K562 (cell line): Measurements from ENCODE around the gene CMTR1. TPM values are rescaled to one million over a fixed set of nuclear protein-coding genes. Genes with fewer than 3 reads are reported as not detected.

Source experiments
- ETV5 ChIP-seq: sonication (generic); formaldehyde crosslinking; IDR thresholded peaks from 2 replicates; pipeline ENCODE4 v1.4.0; 2020; ENCODE audit warnings: low read depth, mild to moderate bottlenecking, missing genetic modification reagents
- KAT8 ChIP-seq: fragments of 450-650 bp; IDR thresholded peaks from 2 replicates; pipeline ENCODE4 v1.6.1; 2016; ENCODE audit warnings: low read depth, mild to moderate bottlenecking
- KDM2B ChIP-seq: fragments of 250-450 bp; sonication (Bioruptor Pico); IDR thresholded peaks from 2 replicates; pipeline ENCODE4 v1.8.0; 2021; ENCODE audit warnings: mild to moderate bottlenecking, moderate library complexity
- SAP30 ChIP-seq: fragments of 200-600 bp; sonication (generic); IDR thresholded peaks from 2 replicates; pipeline ENCODE4 v1.6.1; 2012; ENCODE audit warnings: borderline replicate concordance, low read depth, mild to moderate bottlenecking, moderate library complexity, low read length, control low read depth, inconsistent platforms; ENCODE audit not compliant: insufficient read depth, poor library complexity, severe bottlenecking
- SMARCE1 ChIP-seq: fragments of 450-650 bp; IDR thresholded peaks from 2 replicates; pipeline ENCODE4 v1.7.1; 2016; ENCODE audit warnings: mild to moderate bottlenecking
- SRSF9 ChIP-seq: fragments of 200-400 bp; formaldehyde crosslinking; IDR thresholded peaks from 2 replicates; pipeline ENCODE4 v1.6.1; 2017; ENCODE audit warnings: low read depth, low read length, borderline replicate concordance
- STAT5B ChIP-seq: fragments of 250-450 bp; sonication (Bioruptor Pico); IDR thresholded peaks from 2 replicates; pipeline ENCODE4 v1.8.0; 2021; ENCODE audit warnings: mild to moderate bottlenecking, inconsistent platforms
- ZC3H11A ChIP-seq: IDR thresholded peaks from 2 replicates; pipeline ENCODE4 v1.6.1; 2012; ENCODE audit warnings: low read depth, low read length, improper control_type of control experiment
- ZNF232 ChIP-seq: sonication (generic); formaldehyde crosslinking; IDR thresholded peaks from 2 replicates; pipeline ENCODE4 v1.8.0; 2022; ENCODE audit warnings: mild to moderate bottlenecking, missing genetic modification reagents
- ZNF347 ChIP-seq: fragments of 450-650 bp; formaldehyde crosslinking; IDR thresholded peaks from 2 replicates; pipeline ENCODE4 v1.4.0; 2020; ENCODE audit warnings: low read depth, mild to moderate bottlenecking, moderate library complexity
- polyA plus RNA-seq, 8 experiments: library from polyadenylated mRNA; depleted of rRNA in 4 of 8; stranded (reverse) in 5 of 8; unstranded in 3 of 8; fragments of >200 nt; fragmentation: Nextera tagmentation in 2 of 8; fragmentation: Illumina TruSeq in 1 of 8; extraction: Ambion mirVana in 2 of 8; extraction: Trizol in 1 of 8; gene quantifications; 2 replicates each; pipeline versions ENCODE4 v1.2.1 to v1.2.3, GENCODE V29; 2011 to 2014; ENCODE audit warnings: inconsistent platforms in 1 of 8, missing spikeins in 1 of 8
- total RNA-seq, 7 experiments: library from RNA; depleted of rRNA in 6 of 7; stranded (reverse); fragments of >200 nt in 6 of 7; fragmentation: Illumina TruSeq in 2 of 7; extraction: Trizol in 2 of 7; gene quantifications; 2 replicates each; pipeline versions ENCODE4 v1.2.1 to v1.2.3, GENCODE V29; 2011 to 2021; ENCODE audit warnings: low replicate concordance in 1 of 7
- TF ChIP-seq, protein P1 (sequence below): IDR thresholded peaks from 3 replicates; pipeline ENCODE4 v1.6.1; 2011; ENCODE audit warnings: borderline replicate concordance, mild to moderate bottlenecking, moderate library complexity; ENCODE audit not compliant: insufficient read length; ENCODE audit errors: extremely low read depth
- TF ChIP-seq, protein P2 (sequence below), 3 experiments: fragments of 200-800 bp in 1 of 3; fragments of 250-450 bp in 1 of 3; fragments of 450-650 bp in 1 of 3; sonication (Bioruptor Pico) in 1 of 3; sonication (Bioruptor generic) in 1 of 3; formaldehyde crosslinking in 1 of 3; IDR thresholded peaks; 2 replicates each; pipeline versions ENCODE4 v1.6.1 to v1.8.0; 2016 to 2022; ENCODE audit warnings: mild to moderate bottlenecking in 2 of 3, missing genetic modification characterization in 2 of 3, missing compliant biosample characterization in 1 of 3, moderate library complexity in 1 of 3
- TF ChIP-seq, protein P3 (sequence below): sonication (generic); formaldehyde crosslinking; IDR thresholded peaks from 2 replicates; pipeline ENCODE4 v1.8.1; 2023; ENCODE audit warnings: mild to moderate bottlenecking, missing genetic modification reagents, moderate library complexity
- TF ChIP-seq, protein P4 (sequence below): fragments of 250-450 bp; sonication (Bioruptor Pico); IDR thresholded peaks from 2 replicates; pipeline ENCODE4 v1.5.0; 2020; ENCODE audit warnings: mild to moderate bottlenecking
- TF ChIP-seq, protein P5 (sequence below): sonication (generic); formaldehyde crosslinking; IDR thresholded peaks from 2 replicates; pipeline ENCODE4 v1.8.0; 2022; ENCODE audit warnings: missing genetic modification reagents, mild to moderate bottlenecking, moderate library complexity, borderline replicate concordance

The CMTR1 gene
- total and polyA plus RNA-seq, 9 of the 15 experiments (the other 6 are each of a cell fraction or from before 2014, with no cell fraction given): 2.9 to 63.5 (median 49.5) TPM

DNA sequence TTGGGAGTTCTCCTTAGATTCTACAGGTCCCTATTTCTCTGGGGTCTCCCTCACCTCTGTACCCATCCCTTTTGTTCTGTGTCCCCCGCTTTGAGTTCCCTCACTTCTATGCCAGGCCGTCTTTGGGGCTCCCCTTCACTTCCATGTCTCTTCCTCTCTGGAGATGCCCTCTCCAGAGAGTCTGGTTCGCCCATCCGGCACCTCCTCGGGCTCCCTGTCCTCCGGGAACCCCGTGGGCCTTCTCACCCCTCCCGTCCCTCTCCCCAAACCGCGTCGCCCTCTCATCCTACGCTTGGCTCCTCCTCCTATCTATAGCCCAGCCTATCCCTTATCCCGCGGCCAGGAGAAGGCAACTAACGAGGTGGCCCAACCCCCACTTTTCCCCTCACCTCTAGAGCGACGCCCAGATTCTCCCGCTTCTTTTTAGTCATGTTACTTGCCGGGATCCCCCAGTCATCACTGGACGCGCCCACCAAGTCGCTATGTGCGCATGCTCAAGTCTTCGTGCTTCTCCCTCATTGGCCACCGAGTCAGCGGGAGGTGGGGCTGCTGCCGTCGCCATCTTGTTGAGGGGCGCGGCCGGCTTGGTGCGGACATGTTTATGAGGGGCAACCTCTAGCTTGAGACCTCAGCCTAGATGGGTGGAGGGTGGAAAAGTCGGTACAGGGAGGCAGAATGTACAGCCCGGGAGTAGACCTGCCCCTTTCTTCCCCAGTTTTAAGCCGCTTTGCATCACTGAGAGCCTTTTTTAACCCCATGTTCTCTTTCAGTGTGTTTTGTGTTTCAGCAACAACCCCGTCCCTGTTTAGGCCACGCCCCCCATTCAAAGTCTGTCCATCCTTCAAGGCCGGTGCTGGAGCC is 66.6 kb downstream of the CMTR1 start, which contains the start of gene CCDC167 (continued):
- TF ChIP-seq, protein P1, sequence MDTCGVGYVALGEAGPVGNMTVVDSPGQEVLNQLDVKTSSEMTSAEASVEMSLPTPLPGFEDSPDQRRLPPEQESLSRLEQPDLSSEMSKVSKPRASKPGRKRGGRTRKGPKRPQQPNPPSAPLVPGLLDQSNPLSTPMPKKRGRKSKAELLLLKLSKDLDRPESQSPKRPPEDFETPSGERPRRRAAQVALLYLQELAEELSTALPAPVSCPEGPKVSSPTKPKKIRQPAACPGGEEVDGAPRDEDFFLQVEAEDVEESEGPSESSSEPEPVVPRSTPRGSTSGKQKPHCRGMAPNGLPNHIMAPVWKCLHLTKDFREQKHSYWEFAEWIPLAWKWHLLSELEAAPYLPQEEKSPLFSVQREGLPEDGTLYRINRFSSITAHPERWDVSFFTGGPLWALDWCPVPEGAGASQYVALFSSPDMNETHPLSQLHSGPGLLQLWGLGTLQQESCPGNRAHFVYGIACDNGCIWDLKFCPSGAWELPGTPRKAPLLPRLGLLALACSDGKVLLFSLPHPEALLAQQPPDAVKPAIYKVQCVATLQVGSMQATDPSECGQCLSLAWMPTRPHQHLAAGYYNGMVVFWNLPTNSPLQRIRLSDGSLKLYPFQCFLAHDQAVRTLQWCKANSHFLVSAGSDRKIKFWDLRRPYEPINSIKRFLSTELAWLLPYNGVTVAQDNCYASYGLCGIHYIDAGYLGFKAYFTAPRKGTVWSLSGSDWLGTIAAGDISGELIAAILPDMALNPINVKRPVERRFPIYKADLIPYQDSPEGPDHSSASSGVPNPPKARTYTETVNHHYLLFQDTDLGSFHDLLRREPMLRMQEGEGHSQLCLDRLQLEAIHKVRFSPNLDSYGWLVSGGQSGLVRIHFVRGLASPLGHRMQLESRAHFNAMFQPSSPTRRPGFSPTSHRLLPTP: no peak
- TF ChIP-seq SMARCE1 (peak; percentile 56; the same call in 1 of the 2 replicates), SRSF9 (no peak), ZNF232 (CRISPR knock-in tag) (no peak), KDM2B (CRISPR knock-in tag) (no peak), STAT5B (no peak), ZNF347 (CRISPR knock-in tag) (no peak), SAP30 (peak; percentile 89), KAT8 (no peak), ETV5 (CRISPR knock-in tag) (peak; percentile 46; the same call in 1 of the 2 replicates), ZC3H11A (no peak)
- TF ChIP-seq, protein P2, sequence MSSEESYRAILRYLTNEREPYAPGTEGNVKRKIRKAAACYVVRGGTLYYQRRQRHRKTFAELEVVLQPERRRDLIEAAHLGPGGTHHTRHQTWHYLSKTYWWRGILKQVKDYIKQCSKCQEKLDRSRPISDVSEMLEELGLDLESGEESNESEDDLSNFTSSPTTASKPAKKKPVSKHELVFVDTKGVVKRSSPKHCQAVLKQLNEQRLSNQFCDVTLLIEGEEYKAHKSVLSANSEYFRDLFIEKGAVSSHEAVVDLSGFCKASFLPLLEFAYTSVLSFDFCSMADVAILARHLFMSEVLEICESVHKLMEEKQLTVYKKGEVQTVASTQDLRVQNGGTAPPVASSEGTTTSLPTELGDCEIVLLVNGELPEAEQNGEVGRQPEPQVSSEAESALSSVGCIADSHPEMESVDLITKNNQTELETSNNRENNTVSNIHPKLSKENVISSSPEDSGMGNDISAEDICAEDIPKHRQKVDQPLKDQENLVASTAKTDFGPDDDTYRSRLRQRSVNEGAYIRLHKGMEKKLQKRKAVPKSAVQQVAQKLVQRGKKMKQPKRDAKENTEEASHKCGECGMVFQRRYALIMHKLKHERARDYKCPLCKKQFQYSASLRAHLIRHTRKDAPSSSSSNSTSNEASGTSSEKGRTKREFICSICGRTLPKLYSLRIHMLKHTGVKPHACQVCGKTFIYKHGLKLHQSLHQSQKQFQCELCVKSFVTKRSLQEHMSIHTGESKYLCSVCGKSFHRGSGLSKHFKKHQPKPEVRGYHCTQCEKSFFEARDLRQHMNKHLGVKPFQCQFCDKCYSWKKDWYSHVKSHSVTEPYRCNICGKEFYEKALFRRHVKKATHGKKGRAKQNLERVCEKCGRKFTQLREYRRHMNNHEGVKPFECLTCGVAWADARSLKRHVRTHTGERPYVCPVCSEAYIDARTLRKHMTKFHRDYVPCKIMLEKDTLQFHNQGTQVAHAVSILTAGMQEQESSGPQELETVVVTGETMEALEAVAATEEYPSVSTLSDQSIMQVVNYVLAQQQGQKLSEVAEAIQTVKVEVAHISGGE (CRISPR knock-in tag; IDR thresholded peaks at IDR 0.05): 0 out of 6 replicates have a peak, but pooled peaks of 1 of the 3 experiments have one; percentile 24
- TF ChIP-seq, protein P3, sequence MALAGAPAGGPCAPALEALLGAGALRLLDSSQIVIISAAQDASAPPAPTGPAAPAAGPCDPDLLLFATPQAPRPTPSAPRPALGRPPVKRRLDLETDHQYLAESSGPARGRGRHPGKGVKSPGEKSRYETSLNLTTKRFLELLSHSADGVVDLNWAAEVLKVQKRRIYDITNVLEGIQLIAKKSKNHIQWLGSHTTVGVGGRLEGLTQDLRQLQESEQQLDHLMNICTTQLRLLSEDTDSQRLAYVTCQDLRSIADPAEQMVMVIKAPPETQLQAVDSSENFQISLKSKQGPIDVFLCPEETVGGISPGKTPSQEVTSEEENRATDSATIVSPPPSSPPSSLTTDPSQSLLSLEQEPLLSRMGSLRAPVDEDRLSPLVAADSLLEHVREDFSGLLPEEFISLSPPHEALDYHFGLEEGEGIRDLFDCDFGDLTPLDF: peak; percentile 98
- TF ChIP-seq, protein P4, sequence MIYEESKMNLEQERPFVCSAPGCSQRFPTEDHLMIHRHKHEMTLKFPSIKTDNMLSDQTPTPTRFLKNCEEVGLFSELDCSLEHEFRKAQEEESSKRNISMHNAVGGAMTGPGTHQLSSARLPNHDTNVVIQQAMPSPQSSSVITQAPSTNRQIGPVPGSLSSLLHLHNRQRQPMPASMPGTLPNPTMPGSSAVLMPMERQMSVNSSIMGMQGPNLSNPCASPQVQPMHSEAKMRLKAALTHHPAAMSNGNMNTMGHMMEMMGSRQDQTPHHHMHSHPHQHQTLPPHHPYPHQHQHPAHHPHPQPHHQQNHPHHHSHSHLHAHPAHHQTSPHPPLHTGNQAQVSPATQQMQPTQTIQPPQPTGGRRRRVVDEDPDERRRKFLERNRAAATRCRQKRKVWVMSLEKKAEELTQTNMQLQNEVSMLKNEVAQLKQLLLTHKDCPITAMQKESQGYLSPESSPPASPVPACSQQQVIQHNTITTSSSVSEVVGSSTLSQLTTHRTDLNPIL (CRISPR knock-in tag): no peak
- TF ChIP-seq, protein P5, sequence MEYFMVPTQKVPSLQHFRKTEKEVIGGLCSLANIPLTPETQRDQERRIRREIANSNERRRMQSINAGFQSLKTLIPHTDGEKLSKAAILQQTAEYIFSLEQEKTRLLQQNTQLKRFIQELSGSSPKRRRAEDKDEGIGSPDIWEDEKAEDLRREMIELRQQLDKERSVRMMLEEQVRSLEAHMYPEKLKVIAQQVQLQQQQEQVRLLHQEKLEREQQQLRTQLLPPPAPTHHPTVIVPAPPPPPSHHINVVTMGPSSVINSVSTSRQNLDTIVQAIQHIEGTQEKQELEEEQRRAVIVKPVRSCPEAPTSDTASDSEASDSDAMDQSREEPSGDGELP (CRISPR knock-in tag): peak; percentile 78; the same call in 1 of the 2 replicates
